HUES64 (cell line): ENCODE measurements around the gene DCUN1D1.

Experiments used
- H3K27ac ChIP-seq: 2 replicates; pipeline ENCODE4 v1.7.0; 2013; ENCODE audit warnings: low read depth, low read length, inconsistent platforms
- H3K27me3 ChIP-seq: 2 replicates; pipeline ENCODE4 v1.6.1; 2013; ENCODE audit warnings: mild to moderate bottlenecking, low read length; ENCODE audit not compliant: insufficient read depth
- H3K36me3 ChIP-seq: 2 replicates; pipeline ENCODE4 v1.6.1; 2013; ENCODE audit warnings: mild to moderate bottlenecking, low read length; ENCODE audit not compliant: insufficient read depth
- H3K4me1 ChIP-seq: 2 replicates; pipeline ENCODE4 v1.6.1; 2013; ENCODE audit warnings: mild to moderate bottlenecking, low read length, moderate library complexity; ENCODE audit not compliant: insufficient read depth
- H3K4me3 ChIP-seq: 2 replicates; pipeline ENCODE4 v1.5.1; 2013; ENCODE audit warnings: mild to moderate bottlenecking, low read length, moderate library complexity
- H3K9ac ChIP-seq: 2 replicates; pipeline ENCODE4 v1.6.1; 2013; ENCODE audit warnings: mild to moderate bottlenecking, low read depth, low read length
- H3K9me3 ChIP-seq: 2 replicates; pipeline ENCODE4 v1.6.1; 2013; ENCODE audit warnings: low read depth, low read length; ENCODE audit not compliant: insufficient read depth
- WGBS: fragments of 150-250, 120-280 bp; methylation state at CpG from one replicate; pipeline ENCODE4 v1.1.7; 2013; ENCODE audit warnings: missing lambda C conversion rate; 5-methylcytosine and 5-hydroxymethylcytosine counted together

Gene DCUN1D1

GRCh38 chr3:182957226-182957625 lies 23.1 kb downstream of the DCUN1D1 start:
- Histone ChIP-seq H3K27ac (no peak overlapping the region), H3K9me3 (peaks cover 10% of the 10 kb centered on the region; the same call in 1 of the 2 replicates), H3K4me1 (peaks cover 21% of the 10 kb centered on the region), H3K4me3 (no peak overlapping the region), H3K27me3 (no peaks in the 10 kb centered on the region), H3K9ac (no peak overlapping the region), H3K36me3 (peaks cover 65% of the 10 kb centered on the region)
- WGBS, result 97% methylated on average over 5 of the region's 5 CpGs

GRCh38 chr3:182954553-182955235 lies 25.6 kb downstream of the DCUN1D1 start:
- WGBS, result 88% methylated on average over 7 of the region's 9 CpGs
- H3K9ac ChIP-seq, result no peak overlapping the region
- H3K27me3 ChIP-seq, result no peaks in the 10 kb centered on the region
- H3K36me3 ChIP-seq, result peaks cover 57% of the 10 kb centered on the region
- H3K9me3 ChIP-seq, result peaks cover 10% of the 10 kb centered on the region; the same call in 1 of the 2 replicates
- H3K4me3 ChIP-seq, result no peak overlapping the region
- H3K4me1 ChIP-seq, result peaks cover 4% of the 10 kb centered on the region; the same call in 1 of the 2 replicates
- no peak overlapping the region for H3K27ac ChIP-seq

GRCh38 chr3:182949688-182950087 lies 30.6 kb downstream of the DCUN1D1 start:
- no peak overlapping the region for H3K27ac ChIP-seq
- H3K36me3 ChIP-seq, result peaks cover 54% of the 10 kb centered on the region
- no peaks in the 10 kb centered on the region for H3K27me3 ChIP-seq
- WGBS, result 92% methylated on average over 1 of the region's 1 CpG
- H3K9ac ChIP-seq, result no peak overlapping the region
- peaks cover 13% of the 10 kb centered on the region for H3K4me1 ChIP-seq
- H3K4me3 ChIP-seq, result no peak overlapping the region
- H3K9me3 ChIP-seq, result peaks cover 10% of the 10 kb centered on the region; the same call in 1 of the 2 replicates

GRCh38 chr3:182948305-182948704 lies 32.0 kb downstream of the DCUN1D1 start:
- H3K27ac ChIP-seq, result no peak overlapping the region
- peaks cover 24% of the 10 kb centered on the region for H3K4me1 ChIP-seq
- WGBS, result 95% methylated on average over 5 of the region's 5 CpGs
- no peak overlapping the region for H3K4me3 ChIP-seq
- peaks cover 8% of the 10 kb centered on the region; the same call in 1 of the 2 replicates for H3K9me3 ChIP-seq
- no peak overlapping the region for H3K9ac ChIP-seq
- H3K36me3 ChIP-seq, result peaks cover 47% of the 10 kb centered on the region
- no peaks in the 10 kb centered on the region for H3K27me3 ChIP-seq

- Histone ChIP-seq H3K9ac (no peak overlapping the region), H3K27me3 (no peaks in the 10 kb centered on the region), H3K36me3 (peaks cover 43% of the 10 kb centered on the region), H3K4me3 (no peak overlapping the region), H3K9me3 (peaks cover 4% of the 10 kb centered on the region; the same call in 1 of the 2 replicates), H3K4me1 (peaks cover 24% of the 10 kb centered on the region), H3K27ac (no peak overlapping the region)
Observed at GRCh38 chr3:182947888-182948287, 32.5 kb downstream of the DCUN1D1 start.

GRCh38 chr3:182941719-182942118 lies 38.6 kb downstream of the DCUN1D1 start:
- 89% methylated on average over 1 of the region's 3 CpGs for WGBS
- H3K4me1 ChIP-seq, result peaks cover 40% of the 10 kb centered on the region
- H3K9me3 ChIP-seq, result no peaks in the 10 kb centered on the region
- no peaks in the 10 kb centered on the region for H3K27me3 ChIP-seq
- no peak overlapping the region for H3K4me3 ChIP-seq
- H3K9ac ChIP-seq, result no peak overlapping the region
- H3K36me3 ChIP-seq, result peaks cover 28% of the 10 kb centered on the region
- no peak overlapping the region for H3K27ac ChIP-seq

GRCh38 chr3:182940266-182940808 lies 40.0 kb downstream of the DCUN1D1 start:
- H3K27ac ChIP-seq, result no peak overlapping the region
- no peaks in the 10 kb centered on the region for H3K27me3 ChIP-seq
- H3K36me3 ChIP-seq, result peaks cover 18% of the 10 kb centered on the region
- H3K4me1 ChIP-seq, result peaks cover 33% of the 10 kb centered on the region
- H3K9ac ChIP-seq, result no peak overlapping the region
- H3K9me3 ChIP-seq, result no peaks in the 10 kb centered on the region
- H3K4me3 ChIP-seq, result no peak overlapping the region
- WGBS, result 91% methylated on average over 3 of the region's 4 CpGs

- Histone ChIP-seq H3K4me1 (peaks cover 16% of the 10 kb centered on the region; the same call in 1 of the 2 replicates), H3K9me3 (0 out of 2 replicates have a peak, but pooled peaks cover 1% of the 10 kb centered on the region), H3K27me3 (no peaks in the 10 kb centered on the region), H3K27ac (no peak overlapping the region), H3K36me3 (peaks cover 7% of the 10 kb centered on the region; the same call in 1 of the 2 replicates), H3K4me3 (no peak overlapping the region), H3K9ac (no peak overlapping the region)
- WGBS, result 84% methylated on average over 3 of the region's 3 CpGs
Observed at GRCh38 chr3:182937293-182938051, 42.9 kb downstream of the DCUN1D1 start.

- H3K4me3 ChIP-seq, result no peak overlapping the region
- no peak overlapping the region for H3K27ac ChIP-seq
- H3K27me3 ChIP-seq, result no peaks in the 10 kb centered on the region
- H3K36me3 ChIP-seq, result peaks cover 7% of the 10 kb centered on the region; the same call in 1 of the 2 replicates
- peaks cover 4% of the 10 kb centered on the region; the same call in 1 of the 2 replicates for H3K9me3 ChIP-seq
- no peak overlapping the region for H3K9ac ChIP-seq
- no CpG with 5 or more reads among the region's 1 CpG for WGBS
- H3K4me1 ChIP-seq, result peaks cover 16% of the 10 kb centered on the region; the same call in 1 of the 2 replicates
Observed at GRCh38 chr3:182936918-182937285, 43.4 kb downstream of the DCUN1D1 start.

- Histone ChIP-seq H3K9ac (no peak overlapping the region), H3K9me3 (peaks cover 4% of the 10 kb centered on the region; the same call in 1 of the 2 replicates), H3K4me1 (peaks cover 16% of the 10 kb centered on the region; the same call in 1 of the 2 replicates), H3K36me3 (peaks cover 7% of the 10 kb centered on the region; the same call in 1 of the 2 replicates), H3K27ac (no peak overlapping the region), H3K4me3 (no peak overlapping the region), H3K27me3 (no peaks in the 10 kb centered on the region)
- WGBS, result 90% methylated on average over 3 of the region's 4 CpGs
Observed at GRCh38 chr3:182936239-182936917, 44.0 kb downstream of the DCUN1D1 start.
